DMS153 (cell line): ENCODE measurements around the gene WTIP.
"Not testable (repeated sequence)": the region's sequence is repeated elsewhere in the genome, so short reads cannot be mapped to it uniquely, and the experiment has no call there.

Source experiments
- DNase-seq: peaks from one replicate; lab custom pipeline; 2025; lab: John Stamatoyannopoulos, UW

WTIP gene

DNA sequence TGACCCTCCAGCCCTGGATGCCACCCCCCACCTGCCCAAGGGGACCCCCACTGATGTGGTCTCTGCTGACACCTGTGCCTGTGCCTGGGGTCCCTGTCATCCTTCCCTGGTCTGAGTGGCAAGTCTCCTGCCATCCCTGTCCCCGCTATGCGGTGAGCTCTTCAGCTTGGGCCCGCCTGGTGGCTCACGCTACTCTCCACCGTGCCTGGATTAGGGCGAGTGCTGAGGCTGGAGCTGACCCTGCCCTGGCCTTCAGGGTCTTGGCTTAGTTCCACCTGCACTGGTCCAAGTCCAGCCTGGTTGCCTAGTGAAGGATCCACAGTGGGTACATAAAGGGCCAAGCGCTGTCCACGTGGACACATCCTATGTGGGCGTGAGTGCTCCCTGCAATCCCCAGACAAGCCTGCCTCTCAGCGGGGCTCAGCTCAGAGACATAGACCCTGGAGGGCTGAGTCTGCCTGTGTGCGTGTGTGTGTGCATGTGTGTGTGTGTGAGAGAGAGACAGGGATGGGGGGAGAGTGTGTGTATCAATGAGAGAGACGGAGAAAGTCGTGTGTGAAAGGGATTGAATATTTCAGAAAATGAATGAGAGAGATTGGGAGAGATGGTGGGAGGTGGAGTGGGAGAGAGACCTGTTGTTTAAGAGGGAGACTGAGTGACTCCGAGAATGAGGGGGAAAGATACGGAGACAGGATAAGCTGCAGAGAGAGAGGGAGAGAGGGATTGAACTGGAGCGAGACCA lies 22.1 kb downstream of the WTIP start:
- DNase-seq: no peak

DNA sequence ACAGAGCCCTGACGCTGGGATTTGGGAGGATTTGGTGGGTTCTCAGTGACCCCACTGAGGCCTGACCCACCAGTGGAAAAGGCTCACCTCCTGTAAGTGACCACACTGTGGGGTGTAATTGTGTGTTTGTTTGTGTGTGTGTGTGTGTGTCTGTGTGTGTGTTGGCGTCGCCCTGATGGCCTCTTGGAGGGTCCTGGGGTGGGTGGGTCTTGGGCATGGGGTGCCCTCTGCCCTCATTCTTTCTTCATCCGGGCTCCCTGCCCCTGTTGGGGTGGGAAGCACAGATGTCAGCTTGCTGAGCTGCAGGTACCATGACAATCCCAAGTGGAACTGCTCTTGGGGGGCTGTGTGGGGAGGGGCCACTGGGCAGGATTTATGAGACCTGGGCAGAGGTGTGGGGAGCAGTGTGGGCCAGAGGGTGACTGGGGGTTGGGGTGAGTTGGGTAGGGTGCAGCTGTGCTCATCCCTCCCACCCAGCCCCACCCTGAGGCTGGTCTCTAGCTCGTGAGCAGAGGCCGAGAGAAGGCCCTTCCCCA lies 22.8 kb downstream of the WTIP start:
- DNase-seq: no peak

DNA sequence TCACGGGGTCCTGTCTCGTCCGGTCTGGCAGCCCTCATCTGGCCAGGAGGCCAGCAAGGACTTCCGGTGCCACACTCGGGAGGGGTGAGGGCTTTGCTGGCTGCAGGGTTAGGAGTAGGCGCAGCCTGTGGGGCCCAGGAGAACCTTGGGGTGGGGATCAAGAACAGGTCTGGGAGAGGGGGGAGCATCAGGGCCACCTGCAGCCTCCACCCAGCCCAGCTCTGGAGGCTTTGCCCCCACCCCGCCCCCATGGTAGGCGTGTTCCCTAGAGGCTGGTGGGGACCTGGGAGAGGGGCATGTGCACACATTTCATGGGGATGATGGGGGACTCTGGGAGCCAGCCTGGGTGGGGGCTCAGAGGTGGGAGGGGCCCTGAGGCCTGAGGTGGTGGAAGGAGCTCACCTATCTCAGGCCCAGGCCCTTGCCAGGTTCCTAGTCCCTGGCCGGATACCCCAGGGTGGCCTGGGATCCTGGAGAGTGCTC lies 23.3 kb downstream of the WTIP start:
- no peak for DNase-seq

DNA sequence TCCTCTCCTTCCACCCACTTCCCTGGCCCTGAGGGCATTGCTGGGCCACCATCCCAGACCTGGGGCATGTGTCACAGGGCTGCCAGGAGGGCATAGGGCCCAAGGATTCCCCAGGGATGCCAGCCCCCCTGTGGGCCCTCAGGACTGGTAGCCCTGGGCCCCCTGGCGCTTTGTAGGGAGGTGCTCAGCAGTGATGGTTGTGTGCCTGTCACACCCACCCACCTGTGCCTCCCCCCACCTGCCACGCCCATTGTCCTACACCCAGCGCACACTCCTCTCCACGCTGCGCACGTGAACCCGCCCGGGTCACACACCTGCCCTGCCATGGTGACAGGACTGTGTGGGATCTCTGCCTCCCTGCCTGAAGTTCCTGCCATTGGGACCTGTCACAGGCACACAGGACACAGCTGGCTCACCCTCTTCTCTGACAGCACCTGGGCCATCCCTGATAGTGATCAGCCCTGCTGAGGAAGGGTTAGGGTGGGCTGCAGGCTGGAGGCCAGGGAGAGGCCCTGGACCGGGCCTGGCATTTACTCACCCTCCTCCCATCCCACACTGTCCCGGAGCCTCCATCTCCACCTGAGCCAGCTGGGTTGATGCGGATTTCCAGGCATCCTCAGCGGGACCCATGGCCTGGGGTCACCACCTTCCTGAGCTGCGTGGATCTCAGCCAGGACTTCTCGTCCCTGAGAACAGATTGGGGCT lies 23.9 kb downstream of the WTIP start:
- no peak for DNase-seq

DNA sequence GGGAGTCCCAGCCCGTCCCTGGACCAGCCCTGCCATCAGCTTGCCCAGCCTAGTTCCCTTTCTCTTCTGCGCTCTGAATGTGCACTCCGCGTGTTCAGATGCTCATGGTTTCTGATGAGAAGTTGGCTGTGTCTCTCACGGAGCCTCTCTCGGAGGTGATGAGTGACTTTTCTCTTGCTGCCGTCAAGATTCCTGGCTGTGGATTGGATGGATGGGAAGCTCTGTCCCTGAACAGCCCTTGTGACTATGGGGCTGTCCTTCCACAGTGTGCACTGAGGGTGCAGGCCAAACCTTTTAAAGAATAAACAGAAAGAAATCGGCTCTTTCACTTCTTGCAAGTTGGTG lies 24.4 kb downstream of the WTIP start:
- no peak for DNase-seq

DNA sequence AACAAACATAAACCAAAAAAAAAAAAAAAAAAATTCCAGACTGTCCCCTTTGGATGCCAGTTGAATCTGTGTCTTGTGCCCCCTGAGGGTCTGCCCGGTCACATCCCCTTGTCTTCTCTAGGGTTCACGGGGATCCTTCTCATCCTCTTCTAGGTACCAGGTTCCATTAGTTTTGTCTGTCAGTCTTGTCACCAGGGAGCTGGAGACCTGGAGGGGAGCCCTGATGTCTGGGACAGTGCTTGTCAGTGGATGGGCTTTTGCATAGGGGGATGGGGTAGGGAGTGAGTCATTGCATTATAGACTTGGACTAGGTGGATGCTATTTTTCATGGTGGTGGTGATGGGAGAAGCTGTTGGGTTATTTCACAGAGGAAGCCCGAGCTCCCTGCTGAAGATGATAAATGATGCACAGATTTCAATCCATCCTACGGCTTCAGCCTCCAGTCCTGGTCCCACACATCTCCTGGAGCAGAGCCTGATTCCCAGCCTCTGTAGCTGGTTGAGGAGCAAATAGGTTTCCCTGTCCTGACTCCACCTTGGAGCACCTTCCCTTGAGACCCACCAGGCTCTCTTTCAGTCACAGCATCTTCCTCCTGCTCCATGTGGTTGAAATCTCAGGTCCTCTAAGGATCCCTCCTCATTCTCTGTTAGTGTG lies 26.0 kb downstream of the WTIP start:
- no peak for DNase-seq

DNA sequence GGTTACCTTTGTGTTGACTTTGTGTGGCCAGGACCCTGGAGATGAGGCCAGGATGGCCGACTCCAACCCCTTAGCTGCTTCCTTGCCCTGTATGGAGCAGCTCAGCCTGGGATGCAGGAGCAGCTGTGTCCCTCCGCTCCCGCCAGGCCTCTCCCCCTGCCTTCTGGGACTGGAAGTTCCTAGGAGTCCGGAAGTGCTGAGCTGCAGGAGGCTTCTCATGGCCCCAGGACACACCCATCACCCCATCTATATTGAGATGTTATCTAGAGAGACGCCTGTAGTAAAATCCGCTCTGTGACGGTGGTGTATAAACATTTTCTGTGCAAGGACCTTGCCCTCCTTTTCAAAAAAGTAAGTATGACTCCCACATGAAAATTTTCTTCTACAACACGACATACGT lies 27.0 kb downstream of the WTIP start:
- DNase-seq: no peak

DNA sequence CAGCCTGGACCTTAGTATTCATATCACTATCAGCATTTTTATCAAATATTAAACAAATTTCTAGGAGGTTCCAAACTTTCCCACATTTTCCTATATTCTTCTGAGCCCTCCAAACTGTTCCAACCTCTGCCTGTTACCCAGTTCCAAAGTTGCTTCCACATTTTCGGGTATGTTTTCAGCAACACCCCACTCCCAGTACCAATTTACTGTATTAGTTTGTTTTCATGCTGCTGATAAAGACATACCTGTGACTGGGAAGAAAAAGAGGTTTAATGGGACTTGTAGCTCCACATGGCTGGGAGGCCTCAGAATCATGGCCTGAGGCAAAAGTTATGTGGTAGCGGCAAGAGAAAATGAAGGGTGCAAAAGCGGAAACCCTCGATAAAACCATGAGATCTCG lies 29.3 kb downstream of the WTIP start:
- not testable (repeated sequence) for DNase-seq

DNA sequence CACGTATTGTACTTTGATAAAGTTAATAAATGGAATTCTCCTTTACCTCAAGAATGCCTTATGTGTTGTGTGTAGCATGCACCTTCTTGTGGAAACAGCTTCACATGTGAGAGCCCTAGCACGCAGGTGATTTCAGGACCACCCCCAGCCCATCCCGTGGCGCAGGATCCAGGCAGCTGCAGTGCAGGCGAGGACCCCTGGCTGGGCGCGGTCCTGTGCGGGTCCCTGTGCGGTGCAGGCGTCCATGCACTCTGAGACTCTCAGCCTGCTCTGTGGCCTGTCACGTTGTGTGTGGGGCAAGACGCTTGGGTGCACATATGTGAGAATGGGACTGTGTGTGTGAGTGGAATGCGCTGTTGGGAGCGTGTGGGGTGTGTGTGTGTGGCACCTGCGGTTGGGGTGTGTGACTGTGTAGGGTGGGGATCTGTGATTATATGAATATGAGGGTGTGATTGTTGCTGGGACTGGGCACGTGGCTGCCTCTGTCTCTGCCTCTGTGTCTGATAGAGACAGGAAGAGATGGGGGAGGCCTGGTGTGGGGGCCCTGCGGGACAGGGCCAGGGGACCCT lies 30.8 kb downstream of the WTIP start:
- DNase-seq: no peak

DNA sequence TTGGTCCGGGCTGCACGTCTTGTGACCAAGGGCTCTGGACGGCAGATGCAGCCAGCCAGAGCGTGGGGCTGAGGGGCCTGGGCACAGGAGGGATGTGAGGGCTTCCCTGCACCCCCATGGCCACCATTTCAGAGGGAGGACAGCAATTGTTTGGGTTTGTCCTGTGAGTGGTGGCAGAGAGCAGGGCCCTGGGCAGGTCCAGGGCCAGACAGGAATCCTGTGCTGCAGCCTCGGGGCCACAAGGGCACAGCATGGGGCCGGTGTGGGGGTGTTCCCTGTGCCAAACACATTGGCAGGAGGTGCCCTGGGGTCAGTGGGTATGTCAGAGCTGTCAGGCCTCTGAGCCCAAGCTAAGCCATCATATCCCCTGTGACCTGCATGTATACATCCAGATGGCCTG lies 32.2 kb downstream of the WTIP start:
- DNase-seq: no peak

DNA sequence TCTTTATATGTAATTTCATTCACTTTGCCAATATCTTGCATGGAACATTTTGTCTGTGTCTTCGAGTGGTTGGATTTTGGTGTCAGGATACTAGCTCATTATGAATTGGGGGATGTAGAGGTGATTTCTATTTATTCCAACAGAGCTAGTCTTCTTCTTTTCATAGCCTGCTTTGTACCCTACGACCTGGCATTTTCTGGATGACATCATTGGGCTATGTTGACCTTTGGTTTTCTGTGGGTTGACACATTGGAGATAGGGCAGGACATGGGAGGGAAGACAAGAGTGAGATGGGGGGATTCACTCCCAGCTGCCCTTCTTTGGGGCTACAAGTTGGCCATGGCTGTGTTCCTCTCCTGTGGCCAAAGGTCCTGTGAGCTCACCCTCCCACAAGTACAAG lies 38.0 kb downstream of the WTIP start:
- DNase-seq: no peak

DNA sequence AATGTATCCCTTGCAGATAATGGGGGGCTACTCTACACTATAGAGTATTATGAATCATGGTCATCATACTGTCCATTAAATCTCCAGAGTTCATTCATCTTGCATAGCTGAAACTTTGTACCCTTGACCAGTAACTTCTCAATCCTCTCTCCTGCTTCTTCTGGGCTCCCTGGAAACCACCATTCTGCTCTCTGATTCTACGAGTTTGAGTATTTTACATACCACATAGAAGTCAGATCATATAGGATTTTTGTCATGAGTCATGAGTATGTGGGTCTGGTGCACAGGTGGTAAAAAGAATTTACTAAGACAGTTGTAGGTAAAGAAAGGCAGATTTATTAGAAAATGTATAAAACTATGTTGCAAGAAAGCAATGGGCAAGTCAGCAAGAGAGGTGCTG lies 41.9 kb downstream of the WTIP start:
- DNase-seq: no peak

DNA sequence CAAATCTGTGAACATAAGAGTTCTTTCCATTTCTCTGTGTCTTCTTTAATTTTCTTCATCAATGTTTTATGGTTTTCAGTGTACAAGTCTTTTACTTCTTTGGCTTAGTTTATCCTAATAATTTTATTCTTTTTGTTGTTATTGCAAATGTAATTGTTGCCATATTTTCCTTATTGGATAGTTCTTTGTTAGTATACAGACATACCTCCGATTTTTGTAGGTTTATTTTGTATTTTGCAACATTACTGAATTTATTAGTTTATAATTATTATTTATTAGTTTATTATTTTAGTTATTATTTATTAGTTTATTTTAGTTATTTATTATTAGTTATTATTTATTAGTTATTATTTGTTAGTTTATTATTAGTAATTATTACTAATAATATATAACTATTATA lies 43.4 kb downstream of the WTIP start:
- DNase-seq: no peak

DNA sequence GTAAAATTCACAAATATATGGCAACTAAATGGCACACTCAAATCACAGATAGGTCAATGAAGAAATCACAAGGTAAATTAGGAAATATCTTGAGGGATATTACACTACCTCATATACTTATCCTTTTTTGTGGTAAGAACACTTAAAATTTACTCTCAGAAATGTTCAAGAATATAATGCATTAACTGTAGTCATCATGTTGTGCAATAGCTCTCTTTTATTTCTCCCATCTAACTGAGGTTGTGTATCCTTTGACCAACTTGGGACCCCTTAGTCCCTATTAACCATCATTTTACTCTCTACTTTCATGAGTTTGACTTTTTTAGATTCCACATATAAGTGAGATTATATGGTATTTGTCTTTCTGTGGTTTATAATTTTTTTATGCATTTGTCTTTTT lies 52.6 kb downstream of the WTIP start:
- DNase-seq: no peak

DNA sequence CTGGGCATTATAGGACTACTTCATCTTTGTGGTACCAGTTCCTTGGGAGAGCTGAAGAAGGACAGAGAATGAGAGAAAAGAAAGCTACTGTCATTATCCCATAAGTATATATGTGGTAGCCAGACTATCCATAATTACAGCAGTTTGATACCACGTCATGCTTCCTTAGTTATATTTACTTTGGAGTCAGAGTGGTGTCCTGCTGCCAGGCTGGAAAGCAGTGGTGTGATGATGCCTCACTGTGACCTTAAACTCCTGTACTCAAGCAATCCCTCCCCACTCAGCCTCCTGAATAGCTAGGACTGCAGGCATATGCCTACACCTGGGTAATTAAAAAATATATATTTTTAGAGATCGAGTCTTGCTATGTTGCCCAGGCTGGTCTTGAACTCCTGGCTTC lies 57.8 kb downstream of the WTIP start:
- DNase-seq: no peak

DNA sequence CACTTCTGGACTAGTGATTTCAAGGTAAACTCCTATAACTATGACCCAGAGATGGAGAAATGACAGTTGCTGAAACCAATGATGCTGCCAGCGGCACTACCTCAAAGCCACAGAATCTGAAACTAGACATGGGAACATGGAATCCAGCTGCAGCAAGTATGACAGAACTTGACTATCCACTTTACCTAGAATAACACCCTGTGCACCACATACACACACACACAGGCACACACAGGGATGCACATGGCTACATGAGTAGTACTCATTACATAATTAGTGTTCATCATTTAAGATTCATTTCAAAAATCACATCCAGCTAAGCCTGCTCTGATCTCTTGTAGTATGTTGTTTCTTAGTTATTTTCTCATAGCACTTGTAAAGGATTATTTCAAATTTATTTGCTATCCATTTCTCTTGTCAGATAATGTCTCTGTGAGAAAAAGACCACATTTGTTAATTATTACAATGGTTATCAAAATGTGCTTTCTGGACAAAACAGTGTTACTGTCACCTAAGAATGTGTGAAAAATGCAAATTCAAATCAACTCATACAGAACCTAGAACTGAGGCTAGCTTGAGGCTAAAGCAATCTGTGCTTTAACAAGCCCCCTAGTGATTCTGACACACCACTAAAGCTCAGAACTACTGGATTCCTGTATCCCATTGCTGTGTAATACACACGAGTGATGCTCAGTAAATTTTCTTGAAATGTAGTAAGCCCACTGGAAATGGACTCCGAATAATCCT lies 59.4 kb downstream of the WTIP start:
- no peak for DNase-seq

DNA sequence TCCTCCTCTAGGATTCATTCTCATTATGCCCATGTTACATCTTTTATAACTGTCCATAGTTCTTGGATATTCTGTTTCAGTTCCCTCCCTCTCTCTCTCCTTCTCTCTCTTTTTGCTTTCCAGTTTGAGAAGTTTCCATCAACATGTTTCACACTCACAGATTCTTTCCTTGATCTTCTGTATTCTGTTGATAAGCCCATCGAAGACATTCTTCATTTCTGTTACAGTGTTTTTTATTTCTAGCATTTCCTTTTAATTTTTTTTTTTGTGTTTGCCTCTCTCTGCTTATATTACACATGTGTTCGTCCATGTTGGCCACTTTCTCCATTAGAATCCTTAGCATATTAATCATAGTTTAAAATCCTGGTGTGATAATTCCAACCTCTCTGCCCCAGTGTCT lies 68.3 kb downstream of the WTIP start:
- no peak for DNase-seq

DNA sequence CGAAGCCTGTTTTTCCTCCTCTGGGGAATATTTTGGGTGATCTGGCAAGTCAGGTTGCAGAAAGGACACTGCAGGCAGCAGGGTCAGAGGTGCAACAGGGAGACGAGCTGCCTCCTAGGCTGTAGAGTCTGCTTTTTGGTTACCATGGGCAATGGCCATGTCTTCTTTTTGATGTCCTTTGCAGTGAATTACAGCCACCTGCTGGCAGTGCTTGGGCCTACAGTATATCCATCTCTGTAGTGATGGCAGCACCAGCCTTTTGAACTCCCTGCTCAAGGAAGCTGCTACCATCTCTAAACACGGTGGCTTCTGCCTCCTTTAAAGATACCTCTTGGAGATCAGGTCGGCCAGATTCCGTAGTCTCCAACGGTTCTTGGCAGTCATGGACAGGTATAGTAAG lies 73.9 kb downstream of the WTIP start:
- no peak for DNase-seq

DNA sequence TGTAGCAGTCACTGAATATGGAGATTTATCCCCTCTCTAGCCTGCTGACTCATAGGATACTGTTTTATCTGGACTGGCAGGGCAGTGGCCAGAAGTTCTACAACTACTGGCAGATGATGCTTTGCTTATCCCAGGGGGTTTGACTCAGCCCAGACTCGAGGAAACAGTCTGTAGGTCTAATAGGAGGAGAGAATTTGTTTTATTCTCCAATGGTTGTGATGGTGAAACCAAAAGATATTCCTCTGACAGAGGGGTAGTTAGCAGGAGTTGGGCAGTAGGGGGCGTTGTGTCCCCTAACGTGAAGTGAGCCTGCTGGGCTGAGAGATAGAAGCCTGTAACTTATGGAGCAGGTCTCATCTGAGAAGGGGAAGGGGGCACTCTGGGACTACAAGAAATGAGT lies 74.9 kb downstream of the WTIP start:
- DNase-seq: no peak

DNA sequence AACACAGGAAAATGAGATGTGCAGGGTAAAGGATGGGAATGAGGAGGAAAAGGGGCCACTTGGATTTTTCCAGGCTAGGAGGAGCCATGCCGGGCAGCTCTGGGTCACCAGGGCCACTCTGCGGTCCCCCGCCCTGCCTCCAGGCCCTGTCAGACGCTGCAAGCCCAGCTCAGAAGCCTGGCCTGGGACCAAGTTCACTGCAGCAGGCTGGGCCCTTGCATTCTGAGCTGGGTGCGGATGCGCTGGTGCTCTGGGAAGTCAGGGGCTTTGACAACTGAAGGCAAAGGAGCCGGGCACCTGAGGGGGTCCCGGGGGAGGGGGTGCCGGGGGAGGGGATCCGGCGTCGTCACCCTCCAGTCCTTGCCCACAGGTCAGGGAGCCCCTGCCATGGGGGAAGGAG lies 77.5 kb downstream of the WTIP start:
- no peak for DNase-seq

DNA sequence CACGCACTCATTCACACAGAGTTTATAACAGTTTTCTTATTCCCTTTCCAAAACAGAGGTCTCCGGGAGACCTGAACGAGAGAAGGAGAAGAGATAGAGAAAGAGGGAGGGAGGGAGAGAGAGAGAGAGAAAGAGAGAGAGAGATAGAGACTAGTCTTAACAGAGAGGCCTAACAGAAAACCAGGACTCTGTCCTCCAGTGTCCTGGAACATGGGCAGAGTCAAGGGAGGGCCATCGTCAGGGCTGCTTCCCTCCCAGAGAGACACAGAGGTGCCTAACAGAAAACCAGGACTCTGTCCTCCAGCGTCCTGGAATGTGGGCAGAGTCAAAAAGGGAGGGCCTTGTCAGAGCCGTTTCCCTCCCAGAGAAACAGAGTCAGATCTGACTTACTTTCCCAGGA lies 78.7 kb downstream of the WTIP start:
- DNase-seq: no peak
